ENCODE measurements around the gene CAMSAP2.

Gene CAMSAP2

DNA sequence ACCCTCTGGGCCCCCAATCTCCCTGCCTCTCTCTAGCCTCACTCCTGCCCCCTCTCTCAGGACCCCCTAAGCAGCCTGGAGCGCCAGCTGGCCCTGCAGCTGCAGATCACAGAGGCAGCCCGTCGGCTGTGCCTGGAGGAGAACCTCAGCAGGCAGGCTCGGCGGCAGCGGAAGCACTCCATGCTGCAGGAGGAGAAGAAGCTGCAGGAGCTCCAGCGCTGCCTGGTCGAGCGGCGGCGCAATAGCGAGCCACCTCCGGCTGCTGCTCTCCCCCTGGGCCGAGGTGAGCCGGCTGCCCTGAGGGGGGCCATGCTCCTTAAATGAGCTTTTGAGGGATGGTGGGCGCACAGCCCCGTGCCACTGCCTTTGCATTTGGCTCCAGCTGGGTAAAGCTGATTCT lies 162.2 kb downstream of the CAMSAP2 start:
- no peak for DNase-seq

DNA sequence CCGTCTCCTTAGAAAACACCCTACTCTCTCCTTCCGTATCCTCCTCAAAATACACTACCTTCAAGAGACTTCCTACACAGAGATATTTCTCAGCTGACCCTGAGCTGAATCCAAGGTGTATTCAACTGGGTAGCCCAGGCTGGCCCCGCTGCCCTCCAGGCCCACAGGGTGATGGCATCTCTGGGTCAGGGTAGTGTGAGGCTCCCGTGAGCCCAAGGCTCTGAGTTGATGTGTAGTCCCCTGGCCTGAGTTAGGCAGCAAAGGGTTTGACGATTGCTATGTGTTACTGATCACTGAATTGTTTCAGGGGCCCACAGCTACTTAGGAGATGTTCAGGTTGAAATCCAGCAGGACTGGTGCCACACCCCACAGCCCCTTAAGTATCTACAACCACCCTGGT lies 162.7 kb downstream of the CAMSAP2 start:
- DNase-seq, result no peak

DNA sequence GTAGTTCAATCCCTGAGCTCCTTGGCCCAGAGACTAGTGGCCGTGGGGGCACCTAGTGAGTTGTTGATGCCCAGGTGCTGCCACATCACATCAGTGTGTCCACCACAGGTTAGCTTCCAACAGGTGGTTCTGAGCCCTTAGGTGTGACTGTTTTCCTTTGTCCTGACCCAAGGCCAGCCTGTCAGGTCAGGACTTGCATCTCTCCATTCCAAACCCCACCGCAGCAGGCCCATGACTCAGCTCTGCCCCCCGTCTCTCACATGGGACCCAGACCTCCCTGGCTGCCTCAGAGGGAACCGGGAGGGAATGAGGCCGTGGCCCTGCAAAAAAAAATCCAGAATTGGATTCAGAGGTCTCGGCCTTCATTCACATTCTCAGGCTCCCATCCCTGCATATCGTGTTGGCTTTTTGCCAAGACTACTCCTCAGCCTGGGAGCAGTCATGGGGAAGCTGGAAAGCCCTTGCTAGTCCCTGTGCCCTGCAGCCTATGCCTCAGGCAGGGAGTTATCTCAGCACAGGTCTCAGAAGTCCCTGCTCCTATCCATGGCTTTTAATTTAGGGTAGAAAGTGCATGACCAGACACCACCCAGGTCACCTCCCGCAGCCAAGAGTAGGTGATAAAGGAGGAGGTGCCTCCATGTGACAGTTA lies 163.2 kb downstream of the CAMSAP2 start:
- DNase-seq, result no peak

DNA sequence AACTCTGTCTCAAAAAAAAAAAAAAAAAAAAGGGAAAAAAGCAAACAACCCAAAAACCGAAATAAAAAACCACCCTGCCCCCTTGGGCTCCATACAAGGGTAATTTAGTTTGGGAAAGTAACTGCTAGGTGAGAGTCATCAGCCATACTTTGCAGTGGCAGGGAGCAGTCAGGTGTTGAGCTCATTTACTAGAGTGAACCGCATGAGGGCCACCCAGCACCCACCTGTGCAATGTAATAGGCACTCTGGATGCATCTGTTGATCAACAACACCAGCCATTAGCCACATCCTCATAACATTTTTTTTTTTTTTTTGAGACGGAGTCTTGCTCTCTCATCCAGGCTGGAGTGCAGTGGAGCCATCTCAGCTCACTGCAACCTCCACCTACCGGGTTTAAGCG lies 165.1 kb downstream of the CAMSAP2 start:
- DNase-seq, result no peak

DNA sequence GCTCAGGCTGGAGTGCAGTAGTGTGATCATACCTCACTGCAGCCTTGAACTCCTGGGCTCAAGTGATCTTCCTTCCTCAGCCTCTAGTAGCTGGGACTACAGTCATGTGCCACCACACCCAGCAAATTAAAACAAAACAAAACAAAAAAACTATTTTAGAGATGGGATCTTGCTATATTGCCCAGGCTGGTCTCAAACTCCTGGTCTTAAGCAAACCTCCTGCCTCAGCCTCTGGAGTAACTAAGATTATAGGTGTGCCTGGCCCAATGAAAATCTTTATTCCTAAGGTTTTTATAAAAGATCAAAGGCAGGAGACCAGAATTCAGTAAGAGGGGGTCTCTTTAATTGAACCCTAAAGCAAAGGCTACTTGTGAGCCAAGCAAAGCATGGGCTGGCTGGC lies 166.1 kb downstream of the CAMSAP2 start:
- no peak for DNase-seq

DNA sequence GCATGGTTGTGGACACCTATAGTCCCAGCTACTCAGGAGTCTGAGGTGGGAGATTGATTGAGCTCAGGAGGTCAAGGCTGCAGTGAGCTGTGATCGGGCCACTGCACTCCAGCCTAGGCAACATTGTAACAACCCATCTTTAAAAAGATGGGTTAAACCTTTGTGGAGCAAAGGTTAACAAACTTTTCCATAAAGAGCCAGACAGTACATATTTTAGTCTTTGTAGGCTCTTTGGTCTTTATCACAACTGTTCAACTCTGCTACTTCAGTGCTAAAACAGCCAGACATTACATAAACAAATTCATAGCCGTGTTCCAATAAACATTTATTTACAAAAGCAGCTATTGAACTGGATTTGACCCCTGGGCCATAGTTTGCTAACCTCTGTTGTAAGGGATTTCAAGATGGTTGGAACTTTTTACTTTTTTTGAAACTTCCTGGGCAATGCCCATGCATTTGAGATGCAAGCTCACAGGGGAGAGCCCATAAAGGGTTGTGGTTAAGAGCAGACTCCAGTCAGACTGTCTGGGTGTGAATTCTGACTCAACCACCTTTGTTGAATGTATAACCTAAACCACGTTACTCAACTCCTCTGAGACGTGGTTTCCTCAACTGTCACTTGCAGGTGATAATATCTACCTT lies 166.8 kb downstream of the CAMSAP2 start:
- no peak for DNase-seq

DNA sequence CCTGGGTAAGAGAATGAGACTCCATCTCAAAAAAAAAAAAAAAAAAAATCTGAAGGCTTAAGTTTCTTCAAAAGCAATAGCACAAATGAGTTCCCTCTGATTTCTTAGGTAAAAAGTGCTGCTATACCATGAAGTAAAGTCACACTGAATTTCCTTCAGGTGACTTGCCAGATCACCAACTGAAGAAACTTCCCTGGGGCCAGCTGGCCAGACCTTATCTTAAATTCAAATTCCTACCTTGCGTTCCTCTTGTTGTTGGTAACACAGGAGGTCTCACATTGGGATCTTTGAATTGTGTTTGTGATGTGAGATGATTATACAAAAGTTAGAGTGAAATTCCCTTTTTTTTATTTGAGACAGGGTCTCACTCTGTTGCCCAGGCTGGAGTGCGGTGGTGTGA lies 167.8 kb downstream of the CAMSAP2 start:
- DNase-seq, result no peak

DNA sequence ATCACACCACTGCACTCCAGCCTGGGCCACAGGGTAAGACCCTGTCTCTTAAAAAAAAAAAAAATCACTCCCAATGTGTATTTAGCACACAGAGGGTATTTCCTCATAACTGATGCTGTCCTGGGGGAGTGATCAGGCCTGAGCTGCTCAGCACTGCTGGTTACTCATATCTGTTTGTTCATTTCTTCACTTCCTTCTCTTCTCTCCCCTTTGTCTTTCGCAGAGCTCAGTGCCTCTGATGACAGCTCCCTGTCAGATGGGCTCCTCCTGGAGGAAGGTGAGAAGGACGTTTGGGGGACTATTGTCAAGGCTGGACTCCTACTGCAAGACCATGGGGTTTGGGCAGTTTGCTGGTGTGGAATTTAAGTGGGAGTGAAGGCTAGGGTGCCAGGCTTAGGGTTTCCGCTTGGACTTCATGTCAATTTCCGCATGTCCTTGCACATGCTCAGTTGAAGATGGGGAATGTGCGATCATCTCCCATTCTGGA lies 169.0 kb downstream of the CAMSAP2 start:
- DNase-seq, result no peak

DNA sequence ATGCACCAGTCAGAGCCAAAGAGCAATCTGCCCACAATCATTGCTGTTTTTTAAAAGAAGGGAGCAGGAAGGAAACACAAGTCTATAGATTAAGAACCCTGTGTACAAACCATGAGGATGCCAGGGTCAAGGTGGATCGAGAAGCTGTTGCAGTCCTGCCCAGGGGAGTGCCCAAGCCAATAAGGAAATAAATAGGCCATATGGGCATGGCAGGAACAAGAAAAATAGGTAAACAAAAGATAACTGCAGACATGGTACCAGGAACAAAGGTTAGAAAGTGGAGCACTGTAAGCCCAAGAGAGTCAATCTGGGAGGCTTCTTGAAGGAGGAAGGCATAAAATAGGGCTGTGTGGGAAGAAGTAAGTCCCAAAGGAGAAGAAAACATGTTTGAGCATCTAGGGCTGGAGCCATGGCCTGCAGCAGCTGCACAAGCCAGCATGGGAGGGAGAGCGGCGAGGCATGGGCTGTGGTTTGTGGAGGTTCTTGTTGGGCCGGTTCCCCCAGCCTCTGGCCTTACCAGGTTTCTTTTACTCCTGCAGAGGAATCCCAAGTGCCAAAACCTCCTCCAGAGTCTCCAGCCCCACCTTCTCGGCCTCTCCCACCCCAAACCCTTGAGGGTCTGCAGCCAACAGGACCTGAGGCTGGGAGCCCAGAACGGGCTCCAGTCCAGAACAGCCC lies 169.6 kb downstream of the CAMSAP2 start:
- no peak for DNase-seq

DNA sequence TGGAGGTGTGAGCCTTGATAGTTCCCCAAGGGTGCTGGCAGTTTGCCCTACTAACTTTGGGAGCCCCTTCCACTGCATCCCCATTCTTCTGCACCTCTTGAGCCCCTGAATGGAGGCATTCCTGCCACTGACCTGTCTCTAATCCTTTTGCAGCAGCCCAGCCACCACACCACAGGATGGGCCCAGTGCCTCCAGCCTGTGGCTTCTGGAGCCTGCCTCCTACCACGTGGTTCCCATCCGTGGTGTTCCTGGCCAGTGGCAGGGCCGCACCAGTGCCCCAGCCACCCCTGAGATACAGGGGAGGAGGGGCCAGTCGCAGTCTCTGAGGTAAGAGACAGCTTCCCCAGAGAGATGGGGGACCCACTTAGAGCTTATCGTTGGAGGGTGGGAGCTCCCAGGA lies 170.4 kb downstream of the CAMSAP2 start:
- no peak for DNase-seq

DNA sequence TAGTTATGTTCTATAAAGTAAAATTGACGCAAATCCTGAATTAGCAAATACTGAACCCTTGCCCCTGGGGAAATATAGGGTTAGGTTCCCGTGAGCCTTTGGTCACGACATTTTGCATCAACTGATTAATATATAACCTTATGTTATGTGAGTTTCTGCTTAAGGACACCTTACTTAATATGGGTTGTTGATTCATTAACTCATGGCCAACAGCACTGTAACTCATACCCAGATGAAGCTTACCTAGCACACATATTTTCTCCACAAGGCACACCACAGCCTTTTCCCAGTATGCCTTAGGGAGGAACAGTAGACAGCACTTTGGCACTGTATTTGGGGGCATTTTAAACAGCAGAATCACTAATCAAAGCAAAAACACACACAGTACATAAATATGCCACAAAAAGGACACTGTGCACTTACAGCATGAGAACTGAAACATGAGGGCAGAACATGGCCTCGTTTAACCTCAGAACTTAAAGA lies 171.1 kb downstream of the CAMSAP2 start:
- DNase-seq, result no peak

Measured in EL (cell line).